NCI-H2107 treated with DMSO at 0.1 percent for 48 hours (cell line): ENCODE measurements around the gene ATP13A5.
A peak's percentile ranks its signal among the peaks of the same experiment; 100 is the strongest.

Experiments
- DNase-seq: peaks from one replicate; lab custom pipeline; 2025; ENCODE audit not compliant: unreplicated experiment; lab: John Stamatoyannopoulos, UW

Gene ATP13A5

DNA sequence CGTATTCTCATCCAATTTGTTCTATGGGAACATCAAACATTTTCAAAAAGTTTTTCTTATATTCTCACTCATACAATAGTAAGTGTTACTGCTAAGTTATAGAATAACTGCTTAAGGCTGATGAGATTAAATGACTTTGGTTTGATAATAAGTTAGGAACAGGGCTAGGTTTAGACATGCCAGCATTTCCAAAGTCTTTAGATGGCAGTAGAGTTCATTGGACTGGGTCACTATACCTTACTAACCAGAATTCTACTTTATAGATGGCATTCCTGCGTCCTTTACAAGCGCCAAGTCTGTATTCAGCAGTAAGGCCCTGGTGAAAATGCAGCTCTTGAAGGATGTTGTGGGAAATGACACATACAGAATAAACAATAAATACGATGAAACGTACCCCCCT is 115.8 kb downstream of the ATP13A5 start:
- no peak for DNase-seq

DNA sequence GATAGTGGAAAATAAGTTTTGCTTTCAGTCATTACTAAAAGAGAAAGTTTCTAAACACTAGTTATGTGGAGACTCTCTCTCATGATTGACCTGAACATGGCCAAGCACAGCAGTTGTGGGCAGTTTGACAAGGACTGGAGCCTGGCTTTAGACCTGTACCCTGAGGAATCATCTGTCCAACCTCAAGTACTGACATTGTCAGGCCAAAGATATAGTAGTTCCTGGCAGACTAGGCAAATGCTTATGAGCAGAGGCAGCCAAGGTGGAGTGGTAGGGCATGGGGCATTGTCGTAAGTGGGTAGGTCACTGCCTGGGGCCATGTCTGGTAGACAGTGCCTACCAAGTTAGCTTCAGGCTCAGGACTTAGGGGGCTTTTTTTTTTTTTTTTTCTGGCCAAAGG is 116.6 kb downstream of the ATP13A5 start:
- no peak for DNase-seq

DNA sequence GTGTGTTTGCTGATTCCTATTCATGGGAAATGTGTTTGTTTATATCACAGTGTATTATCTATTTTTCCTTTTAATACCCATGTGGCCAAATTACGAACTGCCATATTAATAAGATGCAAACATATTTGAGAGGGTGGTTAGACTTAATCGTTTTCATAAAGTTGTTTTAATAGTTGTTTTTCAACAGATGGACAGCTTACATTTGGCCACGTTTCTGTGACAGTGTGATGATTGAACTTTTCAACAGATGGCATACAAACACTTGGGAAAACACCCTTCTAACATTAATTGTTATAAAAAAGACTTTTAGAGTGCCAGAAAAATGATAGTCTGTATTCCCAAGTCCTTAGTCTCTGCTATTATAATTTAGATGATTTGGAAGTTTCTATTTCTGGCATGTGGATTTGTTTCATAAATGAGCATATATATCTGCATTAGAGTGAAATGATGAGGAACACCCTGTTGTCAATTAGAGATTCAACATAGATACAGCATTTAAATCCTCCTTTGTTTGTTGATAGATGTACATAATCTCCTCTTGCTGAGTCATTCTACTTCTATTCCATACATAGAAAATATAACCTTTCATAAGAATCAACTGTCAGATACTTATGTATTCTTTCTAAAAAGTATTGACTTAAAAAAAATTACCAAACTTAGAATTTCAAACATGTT is 124.4 kb downstream of the ATP13A5 start:
- no peak for DNase-seq

DNA sequence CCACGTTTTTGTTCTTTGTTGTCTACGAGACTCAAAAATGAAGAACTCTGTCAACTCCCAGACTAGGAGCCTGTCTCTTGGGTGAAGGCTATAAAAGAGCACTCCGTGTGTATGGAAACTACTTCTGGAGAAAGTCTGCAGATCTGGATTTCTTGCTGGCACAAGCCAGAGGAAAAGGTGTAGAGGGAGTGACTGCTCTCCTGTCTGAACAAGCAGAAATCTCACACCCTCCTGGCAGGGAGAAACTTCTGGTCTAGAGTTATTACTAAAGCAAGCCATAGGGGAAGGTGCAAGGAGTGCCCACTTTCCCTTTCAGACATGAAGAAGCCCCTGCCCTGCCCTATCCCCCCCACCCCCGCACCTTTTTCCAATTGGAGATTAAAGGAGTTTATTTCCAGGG is 128.1 kb downstream of the ATP13A5 start:
- DNase-seq, result no peak

DNA sequence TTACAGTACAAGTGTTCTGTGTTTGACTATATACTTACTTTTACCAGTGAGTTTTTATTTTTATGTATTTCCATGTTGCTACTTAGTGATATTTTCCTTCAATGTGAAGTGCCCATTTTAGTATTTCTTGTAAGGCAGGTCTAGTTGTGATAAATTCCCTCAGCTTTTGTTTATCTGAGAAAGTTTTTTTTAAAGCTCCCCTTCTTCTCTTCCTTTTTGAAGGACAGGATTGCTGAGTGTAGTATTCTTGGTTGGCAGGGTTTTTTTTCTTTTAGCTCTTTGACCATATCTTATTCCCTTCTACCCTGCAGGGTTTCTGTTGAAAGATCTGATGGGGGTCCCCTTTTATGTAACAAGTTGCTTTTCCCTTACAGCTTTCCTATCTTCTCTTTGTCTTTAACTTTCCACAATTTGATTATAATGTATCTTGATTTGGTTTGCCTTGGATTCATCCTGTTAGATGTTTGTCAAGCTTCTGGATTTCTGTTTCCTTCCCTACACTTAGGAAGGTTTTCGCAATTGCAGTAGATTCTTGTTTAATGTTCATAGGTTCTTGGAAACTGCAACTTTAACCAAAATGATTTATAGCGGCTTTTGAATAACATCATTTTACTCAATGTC is 129.6 kb downstream of the ATP13A5 start:
- DNase-seq, result no peak

DNA sequence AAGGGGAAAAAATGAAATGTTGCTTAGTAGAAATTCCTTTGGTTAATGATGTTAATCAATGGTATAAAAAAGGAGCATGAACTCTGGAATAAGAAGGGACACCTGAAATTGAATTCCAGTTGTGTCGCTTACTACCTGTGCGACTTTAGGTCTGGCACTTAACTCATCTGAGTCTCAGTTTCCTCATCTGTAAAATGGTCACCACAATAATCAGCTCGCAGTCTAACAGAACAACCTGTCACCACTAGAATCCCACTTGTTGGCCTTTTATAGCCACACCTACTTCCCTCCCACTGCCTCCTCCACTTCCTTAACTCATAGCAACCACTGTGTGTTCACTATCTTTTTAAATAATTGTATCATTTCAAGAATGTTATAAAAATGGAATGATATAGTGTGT is 135.0 kb downstream of the ATP13A5 start:
- DNase-seq, result no peak

DNA sequence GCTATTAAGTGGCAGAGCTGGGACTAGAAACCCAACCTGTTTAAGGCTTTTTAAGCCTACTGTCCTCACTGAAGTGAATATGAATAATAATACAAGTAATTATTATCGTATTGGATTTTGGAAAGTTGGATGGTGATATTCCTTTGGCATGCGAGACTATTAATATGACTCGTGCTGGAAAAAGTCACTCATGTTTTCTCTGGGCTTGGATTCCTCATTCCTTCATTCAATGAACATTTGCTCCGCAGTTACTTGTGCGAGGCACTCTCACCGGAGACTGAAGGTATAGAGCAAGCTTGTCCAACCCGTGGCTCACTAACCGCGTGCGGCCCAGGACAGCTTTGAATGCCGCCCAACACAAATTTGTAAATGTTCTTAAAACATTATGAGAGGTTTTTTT is 136.8 kb downstream of the ATP13A5 start:
- DNase-seq, result no peak

DNA sequence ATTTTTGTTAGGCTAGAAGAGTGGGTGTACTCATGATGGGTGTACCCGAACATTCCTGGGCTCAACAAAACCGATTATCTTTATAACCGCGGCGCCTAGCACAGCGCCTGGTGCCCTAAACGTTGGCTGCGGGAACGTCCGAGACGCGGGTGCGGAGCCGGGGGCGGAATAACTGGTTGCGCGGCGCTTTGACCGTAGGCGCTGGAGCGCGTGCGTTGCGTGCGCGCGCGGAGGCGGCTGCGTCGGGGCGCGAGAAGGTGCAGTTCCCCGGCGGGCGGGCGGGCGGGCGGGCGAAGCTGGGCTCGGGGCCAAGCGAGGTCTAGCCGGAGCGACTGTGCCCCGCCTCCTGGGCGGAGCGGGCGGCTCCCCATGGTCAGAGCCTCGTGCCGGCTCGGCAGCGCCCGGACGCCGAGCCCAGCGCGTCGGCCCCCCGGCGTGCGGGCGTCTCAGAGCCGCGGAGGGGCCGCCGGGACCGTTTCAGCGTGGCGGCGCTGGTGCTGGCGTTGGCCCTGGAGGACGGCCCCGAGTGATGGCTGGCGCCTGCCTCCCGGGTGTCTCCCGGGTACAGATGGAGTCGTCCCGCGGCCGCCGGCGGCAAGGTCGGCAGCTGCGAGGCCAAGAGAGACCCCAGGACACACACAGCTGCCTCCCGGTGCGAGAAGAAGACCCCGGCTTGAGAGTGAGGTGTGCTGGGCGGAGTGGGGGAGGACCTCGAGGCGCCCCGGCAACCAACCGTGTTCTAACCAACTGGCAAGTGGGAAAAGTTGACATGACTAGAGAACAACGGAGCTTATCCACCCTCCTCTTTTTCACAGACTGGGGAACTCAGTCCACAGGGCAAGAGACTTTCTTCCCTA is 137.5 kb downstream of the ATP13A5 start, which contains the start of gene PLAAT1:
Gene PLAAT1, plus strand, starts transcription at position 373 of the 857 bp plus-strand sequence. CDS start 14,429 bp downstream, outside the sequence.
- DNase-seq, result peak; percentile 63

DNA sequence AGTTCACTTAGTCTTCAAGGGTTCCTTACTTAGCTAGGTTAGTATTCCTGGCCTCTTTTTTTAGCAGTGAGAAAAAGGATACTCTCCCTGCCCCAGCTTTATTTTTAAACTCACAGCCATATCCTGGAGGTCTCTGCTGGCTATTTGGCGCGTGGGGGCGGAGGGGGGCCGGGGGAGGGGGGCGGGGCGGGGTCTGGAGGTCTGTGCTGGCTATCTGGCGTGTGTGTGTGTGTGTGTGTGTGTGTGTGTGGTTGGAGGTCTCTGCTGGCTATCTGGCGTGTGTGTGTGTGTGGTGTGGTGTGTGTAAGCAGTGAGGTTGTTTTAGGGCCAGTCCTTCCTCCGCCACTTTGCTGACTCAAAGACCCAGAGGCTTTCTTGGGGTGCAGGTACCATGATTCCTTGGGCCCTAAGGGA is 138.1 kb downstream of the ATP13A5 start:
- DNase-seq, result no peak

DNA sequence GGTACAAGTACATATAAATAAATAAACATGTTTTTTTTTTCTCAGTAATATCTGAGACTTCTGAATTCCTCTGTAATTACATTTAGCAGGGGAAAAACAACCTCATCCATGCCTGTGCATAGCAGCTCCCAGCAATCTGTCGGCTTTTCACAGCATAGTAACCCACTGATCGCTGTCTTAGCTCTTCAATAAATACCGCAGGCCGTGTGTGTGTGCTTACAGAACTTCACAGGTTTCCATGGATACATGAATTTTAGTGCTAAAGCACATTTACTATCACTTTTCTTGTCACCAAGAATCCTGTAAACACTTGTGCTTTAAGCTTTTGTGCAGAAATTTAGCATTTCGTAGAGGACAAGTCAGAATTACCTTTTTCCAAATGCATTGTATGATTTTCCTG is 141.5 kb downstream of the ATP13A5 start:
- DNase-seq, result no peak

DNA sequence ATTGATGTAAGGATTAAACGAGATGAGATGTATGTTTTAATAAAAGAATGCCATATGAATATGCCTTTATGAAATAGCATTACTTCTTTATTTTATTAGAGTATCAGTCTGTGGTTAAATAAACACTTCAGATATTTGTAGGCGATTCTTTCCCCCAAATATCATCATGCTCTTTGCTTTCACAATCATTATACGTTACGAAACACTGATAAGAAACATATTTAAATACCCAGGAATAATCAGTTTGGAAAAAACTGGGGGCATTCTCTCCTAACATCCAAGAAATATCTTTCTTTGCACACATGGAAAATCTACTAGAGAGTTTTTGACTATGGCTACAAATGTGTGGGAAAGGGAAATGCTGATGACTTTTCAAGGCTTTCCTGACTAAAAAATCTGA is 142.0 kb downstream of the ATP13A5 start:
- no peak for DNase-seq

DNA sequence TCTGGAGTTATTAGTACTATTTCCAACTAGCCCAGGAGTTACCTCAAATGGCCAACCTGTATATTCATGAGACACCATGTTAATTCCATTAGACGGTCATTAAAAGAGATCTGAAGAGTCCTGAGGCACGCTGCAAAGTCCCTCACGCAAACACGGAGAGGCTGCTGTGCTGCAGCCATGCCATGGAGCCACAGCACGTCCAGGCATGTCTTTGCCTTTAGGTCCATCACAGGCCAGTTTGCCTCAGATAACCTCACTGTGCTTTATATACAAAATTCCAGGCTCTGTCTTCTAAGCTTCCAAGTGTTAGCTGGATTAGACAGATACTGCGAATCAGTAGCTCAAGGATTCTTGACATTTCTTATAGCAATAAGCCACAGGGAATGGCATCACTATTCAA is 147.4 kb downstream of the ATP13A5 start:
- DNase-seq, result no peak

DNA sequence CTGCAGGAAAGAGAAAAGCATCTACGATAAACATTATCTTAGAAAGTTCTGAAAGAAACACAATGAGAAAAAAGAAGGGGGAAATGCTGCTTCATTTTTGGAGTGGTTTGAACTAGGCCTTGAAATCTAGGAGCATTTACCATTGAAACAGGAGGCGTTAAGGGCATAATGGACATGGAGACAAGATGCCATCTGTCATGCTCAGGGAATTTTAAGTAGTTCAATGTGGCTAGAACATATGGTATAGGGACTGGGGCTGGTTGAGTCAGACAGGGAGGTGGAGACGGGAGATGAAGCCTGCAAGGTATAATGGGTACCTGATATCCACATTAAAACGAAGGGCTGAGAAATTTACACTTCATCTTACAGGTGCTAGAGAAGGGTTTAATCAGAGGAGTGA is 147.9 kb downstream of the ATP13A5 start:
- peak; percentile 66 for DNase-seq

DNA sequence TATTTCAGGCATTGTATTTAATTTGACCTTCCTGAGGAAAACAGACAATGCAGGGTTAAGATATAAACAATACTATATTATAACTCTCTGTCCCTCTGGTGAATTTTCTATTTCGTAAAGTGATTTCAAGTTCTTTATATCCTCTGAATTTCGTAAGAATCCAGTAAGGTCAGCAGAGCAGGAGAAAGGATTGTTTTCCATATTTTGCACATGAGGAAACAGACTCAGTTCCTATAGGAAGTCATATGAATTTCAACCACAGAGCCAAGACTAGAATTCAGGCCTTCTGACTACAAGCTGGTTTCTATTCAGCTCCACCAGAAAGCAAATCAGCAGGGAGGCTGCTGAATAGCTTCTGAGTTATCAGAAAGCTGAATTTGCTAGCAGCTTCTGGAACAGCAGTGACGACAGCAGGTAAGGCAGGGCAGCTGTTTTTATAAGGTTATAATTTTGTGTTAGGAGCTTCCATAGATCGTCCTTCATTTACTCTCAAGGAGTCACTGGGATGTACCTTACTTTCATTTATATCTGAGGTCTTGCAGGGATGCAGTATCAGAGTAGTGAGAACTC is 148.6 kb downstream of the ATP13A5 start:
- peak; percentile 61 for DNase-seq

DNA sequence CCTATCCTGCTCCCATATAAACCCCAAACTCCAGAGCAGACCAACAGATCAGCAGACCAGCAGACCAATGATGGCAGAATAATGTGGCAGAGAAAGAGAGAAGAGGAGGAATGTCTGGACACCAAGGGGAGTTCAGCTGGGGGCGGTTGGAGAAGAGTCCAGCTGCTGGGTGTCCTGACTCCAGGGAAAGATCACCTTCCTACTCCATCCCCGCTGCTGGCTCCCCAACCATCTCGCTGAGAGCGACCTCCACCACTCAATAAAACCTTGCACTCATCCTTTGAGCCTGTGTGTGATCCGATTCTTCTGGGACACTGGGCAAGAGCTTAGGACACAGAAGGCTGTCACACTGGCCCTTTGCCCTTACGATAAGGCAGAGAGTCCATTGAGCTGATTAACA is 150.3 kb downstream of the ATP13A5 start:
- DNase-seq, result no peak

DNA sequence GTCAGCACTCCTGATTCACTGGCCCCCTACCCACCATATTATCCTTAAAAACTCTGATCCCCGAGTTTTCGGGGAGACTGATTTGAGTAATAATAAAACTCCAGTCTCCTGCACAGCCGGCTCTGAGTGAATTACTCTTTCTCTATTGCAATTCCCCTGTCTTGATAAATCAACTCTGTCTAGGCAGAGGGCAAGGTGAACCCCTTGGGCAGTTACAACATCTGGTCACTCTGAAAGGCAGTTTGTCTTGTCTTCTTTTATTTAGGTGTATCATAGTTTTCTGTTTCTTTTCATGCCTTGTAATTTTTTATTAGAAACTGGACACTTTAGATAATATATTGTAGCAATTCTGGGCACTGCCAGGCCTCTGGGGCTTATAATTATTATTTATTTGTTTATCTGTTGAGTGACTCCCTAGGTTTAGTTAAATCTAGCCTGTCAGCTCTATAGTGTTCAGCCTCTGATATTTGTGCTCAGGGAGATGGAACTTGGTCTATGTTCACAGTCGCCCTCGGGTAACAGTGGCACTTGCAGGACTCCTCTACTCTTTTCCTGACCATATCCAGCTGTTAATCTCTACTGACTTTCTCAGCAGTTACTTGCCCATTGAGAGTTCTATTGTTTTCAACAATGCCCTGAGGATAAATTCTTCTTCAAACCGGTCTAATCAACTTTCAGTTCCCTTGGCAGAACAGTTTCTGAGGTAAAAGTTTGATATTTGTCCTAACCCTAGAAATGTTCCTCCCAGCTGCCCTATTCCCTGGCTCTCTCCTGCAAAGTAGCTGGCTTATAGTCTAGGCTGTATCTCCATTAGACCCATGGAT is 153.0 kb downstream of the ATP13A5 start:
- DNase-seq, result no peak
